Liver (tissue), 3 donors: ENCODE results near the gene SPTBN1.

ENCODE experiments used
- ATF3 ChIP-seq: IDR thresholded peaks from 2 replicates; pipeline ENCODE4 v1.6.1; 2016; ENCODE audit warnings: antibody characterized with exemption
- CTCF ChIP-seq: fragments of 150-350 bp; IDR thresholded peaks from 2 replicates; pipeline ENCODE4 v1.5.1; 2017; ENCODE audit warnings: improper control_type of control experiment, low read depth, low read length; ENCODE audit not compliant: missing input control
- FOXA1 ChIP-seq: IDR thresholded peaks from 2 replicates; pipeline ENCODE4 v1.6.1; 2016; ENCODE audit warnings: antibody characterized with exemption
- GABPA ChIP-seq, 2 donors: IDR thresholded peaks in 1 of 2; conservative IDR thresholded peaks in 1 of 2; 2 replicates each; pipeline ENCODE4 v1.6.1; 2016; ENCODE audit warnings: antibody characterized with exemption in 2 of 2, mild to moderate bottlenecking in 1 of 2, moderate library complexity in 1 of 2
- RAD21 ChIP-seq, 2 donors: IDR thresholded peaks; 2 replicates each; pipeline ENCODE4 v1.6.1; 2016; ENCODE audit warnings: antibody characterized with exemption in 2 of 2, mild to moderate bottlenecking in 2 of 2
- SP1 ChIP-seq: IDR thresholded peaks from 2 replicates; pipeline ENCODE4 v1.6.1; 2018; ENCODE audit warnings: antibody characterized with exemption, mild to moderate bottlenecking
- TF ChIP-seq, protein P1 (sequence below): IDR thresholded peaks from 2 replicates; pipeline ENCODE4 v1.6.1; 2016; ENCODE audit warnings: antibody characterized with exemption
- TF ChIP-seq, protein P2 (sequence below): IDR thresholded peaks from 2 replicates; pipeline ENCODE4 v1.6.1; 2016; ENCODE audit warnings: antibody characterized with exemption
- TF ChIP-seq, protein P3 (sequence below): IDR thresholded peaks from 2 replicates; pipeline ENCODE4 v1.6.1; 2016; ENCODE audit warnings: antibody characterized with exemption, mild to moderate bottlenecking
- donor health status: healthy.
- donor health status: healthy.

GRCh38 chr2:54574107-54574859 is 118.2 kb downstream of the SPTBN1 start:
- TF ChIP-seq ATF3 = no peak
- TF ChIP-seq, protein P1, sequence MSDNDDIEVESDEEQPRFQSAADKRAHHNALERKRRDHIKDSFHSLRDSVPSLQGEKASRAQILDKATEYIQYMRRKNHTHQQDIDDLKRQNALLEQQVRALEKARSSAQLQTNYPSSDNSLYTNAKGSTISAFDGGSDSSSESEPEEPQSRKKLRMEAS = peak; percentile 27
- no peak for TF ChIP-seq CTCF
- TF ChIP-seq GABPA (IDR thresholded peaks at IDR 0.05 in 1 of 2, conservative IDR thresholded peaks at IDR 0.05 in 1 of 2) = no peak
- TF ChIP-seq FOXA1 = peak; percentile 44
- TF ChIP-seq, protein P2, sequence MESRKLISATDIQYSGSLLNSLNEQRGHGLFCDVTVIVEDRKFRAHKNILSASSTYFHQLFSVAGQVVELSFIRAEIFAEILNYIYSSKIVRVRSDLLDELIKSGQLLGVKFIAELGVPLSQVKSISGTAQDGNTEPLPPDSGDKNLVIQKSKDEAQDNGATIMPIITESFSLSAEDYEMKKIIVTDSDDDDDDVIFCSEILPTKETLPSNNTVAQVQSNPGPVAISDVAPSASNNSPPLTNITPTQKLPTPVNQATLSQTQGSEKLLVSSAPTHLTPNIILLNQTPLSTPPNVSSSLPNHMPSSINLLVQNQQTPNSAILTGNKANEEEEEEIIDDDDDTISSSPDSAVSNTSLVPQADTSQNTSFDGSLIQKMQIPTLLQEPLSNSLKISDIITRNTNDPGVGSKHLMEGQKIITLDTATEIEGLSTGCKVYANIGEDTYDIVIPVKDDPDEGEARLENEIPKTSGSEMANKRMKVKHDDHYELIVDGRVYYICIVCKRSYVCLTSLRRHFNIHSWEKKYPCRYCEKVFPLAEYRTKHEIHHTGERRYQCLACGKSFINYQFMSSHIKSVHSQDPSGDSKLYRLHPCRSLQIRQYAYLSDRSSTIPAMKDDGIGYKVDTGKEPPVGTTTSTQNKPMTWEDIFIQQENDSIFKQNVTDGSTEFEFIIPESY = no peak
- TF ChIP-seq, protein P3, sequence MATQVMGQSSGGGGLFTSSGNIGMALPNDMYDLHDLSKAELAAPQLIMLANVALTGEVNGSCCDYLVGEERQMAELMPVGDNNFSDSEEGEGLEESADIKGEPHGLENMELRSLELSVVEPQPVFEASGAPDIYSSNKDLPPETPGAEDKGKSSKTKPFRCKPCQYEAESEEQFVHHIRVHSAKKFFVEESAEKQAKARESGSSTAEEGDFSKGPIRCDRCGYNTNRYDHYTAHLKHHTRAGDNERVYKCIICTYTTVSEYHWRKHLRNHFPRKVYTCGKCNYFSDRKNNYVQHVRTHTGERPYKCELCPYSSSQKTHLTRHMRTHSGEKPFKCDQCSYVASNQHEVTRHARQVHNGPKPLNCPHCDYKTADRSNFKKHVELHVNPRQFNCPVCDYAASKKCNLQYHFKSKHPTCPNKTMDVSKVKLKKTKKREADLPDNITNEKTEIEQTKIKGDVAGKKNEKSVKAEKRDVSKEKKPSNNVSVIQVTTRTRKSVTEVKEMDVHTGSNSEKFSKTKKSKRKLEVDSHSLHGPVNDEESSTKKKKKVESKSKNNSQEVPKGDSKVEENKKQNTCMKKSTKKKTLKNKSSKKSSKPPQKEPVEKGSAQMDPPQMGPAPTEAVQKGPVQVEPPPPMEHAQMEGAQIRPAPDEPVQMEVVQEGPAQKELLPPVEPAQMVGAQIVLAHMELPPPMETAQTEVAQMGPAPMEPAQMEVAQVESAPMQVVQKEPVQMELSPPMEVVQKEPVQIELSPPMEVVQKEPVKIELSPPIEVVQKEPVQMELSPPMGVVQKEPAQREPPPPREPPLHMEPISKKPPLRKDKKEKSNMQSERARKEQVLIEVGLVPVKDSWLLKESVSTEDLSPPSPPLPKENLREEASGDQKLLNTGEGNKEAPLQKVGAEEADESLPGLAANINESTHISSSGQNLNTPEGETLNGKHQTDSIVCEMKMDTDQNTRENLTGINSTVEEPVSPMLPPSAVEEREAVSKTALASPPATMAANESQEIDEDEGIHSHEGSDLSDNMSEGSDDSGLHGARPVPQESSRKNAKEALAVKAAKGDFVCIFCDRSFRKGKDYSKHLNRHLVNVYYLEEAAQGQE = peak; percentile 32
- TF ChIP-seq SP1 = peak; percentile 33
- TF ChIP-seq RAD21 (IDR thresholded peaks at IDR 0.05) = peak; percentile 3 to 25
